HPDE6-E6E7 (cell line): ENCODE data around the gene DHRS3.

Experiments
- DNase-seq: peaks from one replicate; pipeline ENCODE4 v3.0.0; 2011; ENCODE audit warnings: missing footprints; ENCODE audit errors: extremely low spot score

Gene DHRS3

GRCh38 chr1:12599657-12600056 lies 18.4 kb downstream of the DHRS3 start:
- no peak for DNase-seq

GRCh38 chr1:12598974-12599373 lies 19.0 kb downstream of the DHRS3 start:
- no peak for DNase-seq

- DNase-seq = no peak
Observed at GRCh38 chr1:12597792-12598191, 20.2 kb downstream of the DHRS3 start.

GRCh38 chr1:12596007-12596821 lies 21.8 kb downstream of the DHRS3 start:
- DNase-seq = peak; percentile 92

GRCh38 chr1:12595757-12596006 lies 22.3 kb downstream of the DHRS3 start:
- no peak for DNase-seq

- DNase-seq = no peak
Observed at GRCh38 chr1:12594966-12595756, 22.8 kb downstream of the DHRS3 start.

GRCh38 chr1:12594490-12594889 lies 23.5 kb downstream of the DHRS3 start:
- no peak for DNase-seq

- no peak for DNase-seq
Observed at GRCh38 chr1:12593621-12594066, 24.4 kb downstream of the DHRS3 start.

- DNase-seq = no peak
Observed at GRCh38 chr1:12592496-12592895, 25.5 kb downstream of the DHRS3 start.

GRCh38 chr1:12591267-12591938 lies 26.6 kb downstream of the DHRS3 start:
- DNase-seq = no peak

GRCh38 chr1:12588695-12589094 lies 29.3 kb downstream of the DHRS3 start:
- DNase-seq = no peak

GRCh38 chr1:12587981-12588640 lies 29.9 kb downstream of the DHRS3 start:
- DNase-seq = no peak

- no peak for DNase-seq
Observed at GRCh38 chr1:12585951-12586942, 31.8 kb downstream of the DHRS3 start.

GRCh38 chr1:12585536-12585935 lies 32.5 kb downstream of the DHRS3 start:
- no peak for DNase-seq

GRCh38 chr1:12584900-12585525 lies 33.0 kb downstream of the DHRS3 start:
- no peak for DNase-seq

GRCh38 chr1:12583484-12583883 lies 34.5 kb downstream of the DHRS3 start:
- no peak for DNase-seq

- no peak for DNase-seq
Observed at GRCh38 chr1:12582649-12583048, 35.4 kb downstream of the DHRS3 start.

GRCh38 chr1:12581179-12581578 lies 36.8 kb downstream of the DHRS3 start:
- DNase-seq = no peak

GRCh38 chr1:12580054-12580887 lies 37.7 kb downstream of the DHRS3 start:
- no peak for DNase-seq
